LoVo (cell line): ENCODE data around the gene METTL1.
"Not testable (repeated sequence)": the region's sequence is repeated elsewhere in the genome, so short reads cannot be mapped to it uniquely, and the experiment has no call there.

ENCODE experiments used
- DNase-seq: peaks from one replicate; pipeline ENCODE4 v3.0.0-alpha.2; 2016; ENCODE audit warnings: low spot score

METTL1 gene

DNA sequence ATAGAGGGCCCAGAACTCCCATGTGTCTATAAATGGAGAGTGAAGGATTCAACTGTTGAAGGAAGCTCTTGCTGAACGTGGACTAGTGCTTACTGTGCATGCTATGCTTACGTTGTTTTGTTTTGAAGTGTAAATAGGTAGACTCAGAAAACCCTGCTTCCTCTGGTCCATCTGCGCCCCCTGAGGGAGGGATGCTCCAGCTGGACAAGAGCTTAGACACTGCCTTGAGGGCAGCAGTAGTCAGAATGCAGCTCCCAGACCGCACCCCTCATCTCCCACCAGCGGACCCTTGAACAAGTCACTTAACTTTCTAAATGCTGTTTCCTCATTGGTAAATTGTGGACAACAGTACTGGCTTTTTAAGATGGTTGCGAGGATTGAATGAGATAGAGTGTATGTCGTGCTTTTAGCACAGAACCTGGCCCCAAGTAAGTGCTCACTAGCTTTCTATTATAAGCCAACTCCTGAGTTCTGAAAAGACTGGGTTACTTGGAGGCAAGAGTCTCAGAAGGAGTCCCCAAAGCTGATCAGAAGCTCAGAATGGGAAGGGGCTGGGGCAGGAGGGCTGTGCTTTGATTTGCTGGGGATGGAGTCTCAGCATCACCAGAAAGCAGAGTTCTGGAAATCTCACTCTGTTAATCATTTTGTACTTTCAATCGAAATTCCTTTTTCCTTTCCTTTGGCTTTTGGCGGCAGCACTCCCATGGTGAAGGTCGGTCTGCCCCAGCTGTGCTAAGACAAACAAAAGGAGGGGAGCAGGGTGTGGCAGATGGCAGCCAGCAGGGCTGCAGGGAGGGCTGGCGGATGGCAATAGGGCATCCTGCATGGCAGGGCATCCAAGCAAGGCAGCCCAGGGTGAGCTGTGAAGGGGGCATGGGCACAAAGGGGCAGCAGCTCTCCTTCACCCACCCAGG, 48.9 kb downstream of the METTL1 start:
- no peak for DNase-seq

- DNase-seq = not testable (repeated sequence)
These were observed 49.9 kb downstream of the METTL1 start for GRCh38 chr12:57721846-57722608.

DNA sequence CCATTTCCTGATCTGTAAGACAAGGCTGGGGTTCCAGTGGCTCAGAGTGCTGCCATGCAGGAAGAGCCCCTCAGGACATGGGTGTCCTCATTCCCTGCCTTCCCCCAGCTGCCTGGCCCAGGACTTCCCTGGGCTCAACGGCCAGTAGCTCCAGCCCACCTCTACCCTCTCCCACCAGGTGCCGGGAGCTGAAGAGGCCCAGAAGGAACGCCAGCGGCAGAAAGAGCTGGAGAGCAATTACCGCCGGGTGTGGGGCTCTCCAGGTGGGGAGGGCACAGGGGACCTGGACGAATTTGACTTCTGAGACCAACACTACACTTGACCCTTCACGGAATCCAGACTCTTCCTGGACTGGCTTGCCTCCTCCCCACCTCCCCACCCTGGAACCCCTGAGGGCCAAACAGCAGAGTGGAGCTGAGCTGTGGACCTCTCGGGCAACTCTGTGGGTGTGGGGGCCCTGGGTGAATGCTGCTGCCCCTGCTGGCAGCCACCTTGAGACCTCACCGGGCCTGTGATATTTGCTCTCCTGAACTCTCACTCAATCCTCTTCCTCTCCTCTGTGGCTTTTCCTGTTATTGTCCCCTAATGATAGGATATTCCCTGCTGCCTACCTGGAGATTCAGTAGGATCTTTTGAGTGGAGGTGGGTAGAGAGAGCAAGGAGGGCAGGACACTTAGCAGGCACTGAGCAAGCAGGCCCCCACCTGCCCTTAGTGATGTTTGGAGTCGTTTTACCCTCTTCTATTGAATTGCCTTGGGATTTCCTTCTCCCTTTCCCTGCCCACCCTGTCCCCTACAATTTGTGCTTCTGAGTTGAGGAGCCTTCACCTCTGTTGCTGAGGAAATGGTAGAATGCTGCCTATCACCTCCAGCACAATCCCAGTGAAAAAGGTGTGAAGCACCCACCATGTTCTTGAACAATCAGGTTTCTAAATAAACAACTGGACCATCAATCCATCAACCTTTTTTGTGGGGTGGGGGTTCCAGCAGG, 51.0 kb downstream of the METTL1 start:
- DNase-seq = no peak

DNA sequence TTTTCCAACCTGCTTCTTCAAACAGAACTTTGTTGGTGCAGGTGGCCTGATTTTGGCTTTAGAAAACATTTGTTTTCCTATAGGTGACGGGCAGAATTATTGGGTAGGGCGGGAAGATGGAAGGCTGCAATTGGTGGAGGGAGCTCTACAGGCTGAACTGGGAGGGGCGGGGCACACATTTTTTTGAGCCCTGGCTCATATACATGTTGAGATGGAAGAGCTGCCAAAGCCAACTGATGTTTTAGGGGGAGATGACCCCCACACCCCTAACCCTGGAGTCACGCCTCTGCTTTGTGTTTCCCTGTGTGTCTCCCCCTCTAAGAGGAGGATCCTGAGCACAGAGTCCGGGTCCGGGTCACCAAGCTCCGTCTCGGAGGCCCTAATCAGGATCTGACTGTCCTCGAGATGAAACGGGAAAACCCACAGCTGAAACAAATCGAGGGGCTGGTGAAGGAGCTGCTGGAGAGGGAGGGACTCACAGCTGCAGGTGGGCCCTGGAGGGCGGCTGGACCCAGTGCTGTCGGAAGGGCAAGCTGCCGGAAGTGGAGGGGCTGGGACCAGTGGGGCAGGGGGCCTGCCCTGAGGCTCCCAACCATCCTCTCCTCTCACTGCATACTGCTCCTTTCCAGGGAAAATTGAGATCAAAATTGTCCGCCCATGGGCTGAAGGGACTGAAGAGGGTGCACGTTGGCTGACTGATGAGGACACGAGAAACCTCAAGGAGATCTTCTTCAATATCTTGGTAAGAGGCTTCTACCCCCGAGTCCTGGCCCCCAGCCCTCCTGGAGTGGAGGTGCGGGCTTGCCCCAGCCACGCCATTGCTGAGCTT, 51.9 kb downstream of the METTL1 start:
- DNase-seq = no peak

DNA sequence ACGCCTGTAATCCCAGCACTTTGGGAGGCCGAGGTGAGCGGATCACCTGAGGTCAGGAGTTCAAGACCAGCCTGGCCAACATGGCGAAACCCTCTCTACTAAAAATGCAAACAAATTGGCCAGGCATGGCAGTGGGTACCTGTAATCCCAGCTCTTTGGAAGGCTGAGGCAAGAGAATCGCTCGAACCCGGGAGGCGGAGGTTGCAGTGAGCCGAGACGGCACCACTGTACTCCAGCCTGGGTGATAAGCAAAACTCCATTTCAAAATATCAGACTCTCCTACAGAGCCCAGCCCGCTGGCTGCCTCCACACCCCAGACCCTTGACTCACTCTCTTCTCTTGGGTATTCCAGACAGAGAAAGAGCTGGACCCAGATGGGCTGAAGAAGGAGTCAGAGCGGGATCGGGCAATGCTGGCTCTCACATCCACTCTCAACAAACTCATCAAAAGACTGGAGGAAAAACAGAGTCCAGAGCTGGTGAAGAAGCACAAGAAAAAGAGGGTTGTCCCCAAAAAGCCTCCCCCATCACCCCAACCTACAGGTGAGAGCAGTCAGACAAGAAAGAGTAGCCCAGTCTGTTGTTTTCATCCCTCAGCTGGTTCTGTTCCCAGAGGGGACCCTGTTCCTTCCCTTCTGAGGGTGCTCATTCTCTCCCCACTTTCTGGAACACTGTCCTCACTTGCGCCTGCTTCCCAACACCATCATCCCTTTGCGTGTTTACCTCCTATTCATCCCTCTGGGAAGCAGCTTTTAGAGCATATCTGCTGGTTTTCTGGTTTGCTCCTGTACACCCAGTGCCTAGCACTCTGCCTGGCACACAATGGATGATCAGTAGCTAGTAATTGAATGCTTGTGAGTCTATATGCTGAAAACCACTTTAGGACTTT, 53.0 kb downstream of the METTL1 start:
- DNase-seq = no peak
